GM06990 (cell line): ENCODE data around the gene TRIM38.
"Not testable (repeated sequence)": the region's sequence is repeated elsewhere in the genome, so short reads cannot be mapped to it uniquely, and the experiment has no call there.

ENCODE experiments used
- DNase-seq: peaks from one replicate; pipeline ENCODE4 v3.0.0-alpha.2; 2011; ENCODE audit not compliant: insufficient read length; ENCODE audit errors: extremely low read depth
- H3K27me3 ChIP-seq: replicated peaks from 2 replicates; pipeline ENCODE4 v1.6.0; 2011; ENCODE audit warnings: low read length; ENCODE audit not compliant: control insufficient read depth, insufficient read depth
- H3K36me3 ChIP-seq: 2 replicates; pipeline ENCODE4 v1.5.1; 2011; ENCODE audit warnings: low read length; ENCODE audit not compliant: control insufficient read depth, insufficient read depth
- H3K4me3 ChIP-seq: replicated peaks from 2 replicates; pipeline ENCODE4 v1.5.1; 2011; ENCODE audit warnings: low read depth, mild to moderate bottlenecking, control low read depth, low read length
- CTCF ChIP-seq: IDR thresholded peaks from 2 replicates; pipeline ENCODE4 v1.5.1; 2011; ENCODE audit warnings: low read length, control low read depth, mild to moderate bottlenecking, inconsistent platforms; ENCODE audit not compliant: insufficient read depth, poor library complexity, severe bottlenecking

The TRIM38 gene

DNA sequence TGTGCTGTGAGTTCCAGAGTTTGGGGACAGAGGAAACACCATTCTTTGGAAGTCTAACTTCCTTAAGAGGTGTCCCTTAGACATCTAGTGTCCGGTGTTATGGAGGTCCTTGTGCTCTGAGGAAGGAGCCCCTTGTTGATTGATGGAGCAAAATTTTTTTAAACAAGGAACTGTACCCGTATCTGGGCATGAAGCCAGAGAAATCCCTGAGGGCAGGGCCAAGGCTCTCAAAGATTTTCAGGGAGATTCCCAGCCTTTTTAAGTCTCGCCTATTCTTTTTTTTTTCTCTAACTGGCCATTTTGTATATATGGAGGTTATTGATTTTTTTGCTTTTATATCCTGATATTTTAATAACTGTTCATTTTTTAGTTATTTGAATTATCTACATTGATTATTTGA, 45.9 kb downstream of the TRIM38 start:
- H3K27me3 ChIP-seq: no peaks in the 10 kb centered on the region
- no peak overlapping the region for H3K4me3 ChIP-seq
- TF ChIP-seq CTCF: no peak
- no peak for DNase-seq
- H3K36me3 ChIP-seq: no peaks in the 10 kb centered on the region

- Histone ChIP-seq H3K4me3 (no peak overlapping the region), H3K36me3 (no peaks in the 10 kb centered on the region), H3K27me3 (no peaks in the 10 kb centered on the region)
- no peak for DNase-seq
- no peak for TF ChIP-seq CTCF
Measured at GRCh38 chr6:26009817-26010216, 47.2 kb downstream of the TRIM38 start.

DNA sequence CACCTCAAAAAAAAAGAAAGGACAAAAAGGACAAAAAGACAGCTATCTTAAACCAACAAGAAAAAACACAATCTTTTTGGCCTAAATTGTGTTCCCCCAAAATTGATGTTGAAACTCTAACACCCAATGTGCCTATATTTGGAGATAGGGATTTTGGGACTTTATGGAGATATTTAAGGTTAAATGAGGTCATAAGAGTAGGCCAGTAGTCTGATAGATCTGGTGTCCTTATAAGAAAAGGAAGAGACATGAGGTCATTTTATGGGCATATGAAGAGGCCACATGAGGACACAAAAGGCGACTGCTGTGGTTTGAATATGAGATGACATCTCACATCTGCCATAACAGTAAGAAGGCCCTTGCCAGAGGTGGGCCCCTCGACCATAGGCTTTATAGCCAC, 49.5 kb downstream of the TRIM38 start:
- no peaks in the 10 kb centered on the region for H3K36me3 ChIP-seq
- H3K4me3 ChIP-seq: no peak overlapping the region
- no peaks in the 10 kb centered on the region for H3K27me3 ChIP-seq
- DNase-seq: no peak
- no peak for TF ChIP-seq CTCF

DNA sequence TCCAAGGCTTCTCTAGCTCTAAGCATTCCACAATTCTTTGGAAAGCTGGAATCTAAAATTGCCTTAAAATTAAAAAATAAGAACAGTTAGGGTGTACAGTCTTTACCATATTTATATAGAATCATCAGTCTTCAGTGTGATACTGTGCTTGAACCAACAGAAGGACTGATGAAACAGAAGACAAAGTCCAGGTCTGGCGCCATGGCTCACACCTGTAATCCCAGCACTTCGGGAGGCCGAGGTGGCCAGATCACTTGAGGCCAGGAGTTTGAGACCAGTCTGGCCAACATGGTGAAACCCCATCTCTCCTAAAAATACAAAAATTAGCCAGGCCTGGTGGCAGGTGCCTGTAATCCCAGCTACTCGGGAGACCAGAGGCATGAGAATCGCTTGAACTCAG, 51.8 kb downstream of the TRIM38 start:
- DNase-seq, H3K4me3 ChIP-seq, H3K27me3 ChIP-seq, H3K36me3 ChIP-seq: not testable (repeated sequence)

DNA sequence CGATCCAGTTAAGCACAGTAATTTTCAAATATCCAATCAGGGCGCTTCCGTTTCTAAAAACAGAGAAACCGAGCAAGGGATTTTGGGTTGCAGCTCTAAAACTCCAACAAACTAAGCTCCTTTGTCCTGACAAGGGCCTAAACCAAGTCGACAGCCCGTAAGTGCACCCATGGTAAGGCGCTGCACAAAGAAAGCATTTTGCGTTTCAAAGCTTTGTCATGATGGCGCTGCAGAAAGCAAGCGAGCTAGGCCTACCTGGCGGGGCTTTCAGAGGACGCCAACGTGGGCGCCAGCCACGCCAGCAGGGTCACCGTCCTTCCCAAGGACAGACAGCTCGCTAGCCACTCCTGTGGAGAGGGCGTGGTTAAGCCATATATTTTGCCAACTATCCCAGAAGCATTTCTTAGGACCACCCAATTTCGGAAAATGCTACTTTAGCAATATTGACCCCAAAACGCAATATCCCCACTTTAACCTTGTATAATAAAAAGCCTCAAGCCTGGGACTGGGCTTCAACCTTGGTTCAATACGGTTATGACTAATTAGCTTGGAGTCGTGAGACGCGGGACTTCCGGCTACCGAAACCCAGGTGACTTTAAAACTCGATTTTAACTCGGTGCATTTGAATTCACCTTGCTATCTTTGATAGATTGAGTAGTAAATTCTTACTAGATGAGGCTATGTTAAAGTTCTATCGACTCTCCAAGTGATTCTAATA, 53.8 kb downstream of the TRIM38 start:
- no peaks in the 10 kb centered on the region for H3K36me3 ChIP-seq
- H3K4me3 ChIP-seq: no peak overlapping the region
- no peak for DNase-seq
- TF ChIP-seq CTCF: no peak
- no peaks in the 10 kb centered on the region for H3K27me3 ChIP-seq

DNA sequence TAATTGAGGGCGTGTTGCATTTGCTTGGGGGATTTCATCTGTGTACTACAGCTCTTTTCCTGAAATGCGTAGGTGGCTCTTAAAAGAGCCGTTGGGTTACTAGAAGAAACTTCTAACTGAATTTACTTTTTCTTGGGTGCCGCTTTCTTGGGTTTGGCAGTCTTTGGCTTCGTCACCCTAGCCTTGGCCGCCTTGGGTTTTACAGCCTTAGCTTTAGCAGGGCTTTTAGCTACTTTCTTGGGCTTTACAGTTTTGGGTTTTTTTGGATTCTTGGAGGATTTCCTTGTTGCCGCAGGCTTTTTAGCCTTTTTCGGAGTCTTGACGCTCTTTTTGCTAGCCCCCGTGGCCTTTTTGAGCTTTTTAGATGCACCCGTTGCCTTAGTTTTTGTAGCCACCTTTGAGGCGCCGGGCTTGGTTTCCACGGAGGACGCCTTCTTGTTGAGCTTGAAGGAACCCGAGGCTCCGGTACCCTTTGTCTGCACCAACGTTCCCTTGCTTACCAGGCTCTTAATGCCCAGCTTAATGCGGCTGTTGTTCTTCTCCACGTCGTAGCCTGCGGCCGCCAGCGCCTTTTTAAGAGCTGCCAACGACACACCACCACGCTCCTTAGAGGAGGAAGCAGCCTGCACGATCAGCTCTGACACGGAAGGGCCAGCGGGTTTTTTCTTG, 54.5 kb downstream of the TRIM38 start:
- TF ChIP-seq CTCF: no peak
- Histone ChIP-seq H3K36me3 (no peaks in the 10 kb centered on the region), H3K27me3 (no peaks in the 10 kb centered on the region), H3K4me3 (no peak overlapping the region)
- no peak for DNase-seq
